IMR-90 (cell line): ENCODE data around the gene MYOM1. TPM values are rescaled to one million over a fixed set of nuclear protein-coding genes. Genes with fewer than 3 reads are reported as not detected.

ENCODE experiments used
- ATAC-seq: fragments of 200-7000 bp; cut with Tn5 transposase; 2 replicates; pipeline ENCODE4 v1.9.1; 2020; ENCODE audit warnings: low read depth, mild to moderate bottlenecking, moderate library complexity
- BruUV-seq: library from RNA; stranded (reverse); fragments of 400-500 nt; replicated peaks from 2 replicates; lab custom pipeline; 2021; lab: Mats Ljungman, UMichigan
- CTCF ChIA-PET: fragments of 300-600 bp; formaldehyde crosslinking; extraction: SDS; loops from one replicate; lab custom pipeline; 2021; ENCODE audit warnings: antibody characterized with exemption; lab: Yijun Ruan, JAX
- POLR2A ChIA-PET: fragments of 300-600 bp; sonication (Branson Sonifier 250); formaldehyde crosslinking; loops from one replicate; lab custom pipeline; 2022; ENCODE audit warnings: antibody characterized with exemption; ENCODE audit not compliant: unreplicated experiment; lab: Charles Lee
- DNase-seq: peaks from one replicate; pipeline ENCODE4 v3.0.0; 2013
- H2AFZ ChIP-seq: replicated peaks from 2 replicates; pipeline ENCODE3; 2013; ENCODE audit warnings: low read length, mild to moderate bottlenecking; ENCODE audit not compliant: poor library complexity
- H2AK5ac ChIP-seq: 2 replicates; pipeline ENCODE4 v1.6.1; 2013; ENCODE audit warnings: low read depth, low read length, inconsistent platforms
- H2AK9ac ChIP-seq: replicated peaks from 2 replicates; pipeline ENCODE3; 2013; ENCODE audit warnings: mild to moderate bottlenecking, low read depth, low read length, moderate library complexity; ENCODE audit not compliant: poor library complexity
- H2BK120ac ChIP-seq: 2 replicates; pipeline ENCODE4 v1.6.1; 2013; ENCODE audit warnings: low read depth, low read length, inconsistent platforms
- H2BK15ac ChIP-seq: 3 replicates; pipeline ENCODE4 v1.6.1; 2013; ENCODE audit warnings: low read depth, low read length, inconsistent platforms
- H2BK20ac ChIP-seq: 2 replicates; pipeline ENCODE4 v1.6.1; 2013; ENCODE audit warnings: low read depth, mild to moderate bottlenecking, inconsistent platforms, low read length, moderate library complexity
- H2BK5ac ChIP-seq: 2 replicates; pipeline ENCODE4 v1.6.1; 2013; ENCODE audit warnings: mild to moderate bottlenecking, low read depth, low read length, inconsistent platforms; ENCODE audit not compliant: poor library complexity, severe bottlenecking
- H3K14ac ChIP-seq: replicated peaks from 2 replicates; pipeline ENCODE4 v1.6.1; 2013; ENCODE audit warnings: low read depth, low read length, inconsistent platforms
- H3K18ac ChIP-seq: 2 replicates; pipeline ENCODE4 v1.6.1; 2013; ENCODE audit warnings: low read depth, low read length, control low read depth
- H3K23ac ChIP-seq: 2 replicates; pipeline ENCODE4 v1.6.1; 2013; ENCODE audit warnings: low read depth, low read length, inconsistent platforms
- H3K27ac ChIP-seq: 2 replicates; pipeline ENCODE4 v1.5.1; 2013; ENCODE audit warnings: mild to moderate bottlenecking, control low read depth, low read length; ENCODE audit not compliant: insufficient read depth
- H3K27me3 ChIP-seq: 2 replicates; pipeline ENCODE4 v1.6.1; 2013; ENCODE audit warnings: low read length; ENCODE audit not compliant: control insufficient read depth, insufficient read depth
- H3K36me3 ChIP-seq: 2 replicates; pipeline ENCODE4 v1.6.1; 2013; ENCODE audit warnings: low read length, mixed read lengths; ENCODE audit not compliant: control insufficient read depth, insufficient read depth
- H3K4ac ChIP-seq: 2 replicates; pipeline ENCODE4 v1.6.1; 2013; ENCODE audit warnings: low read depth, low read length, inconsistent platforms
- H3K4me1 ChIP-seq: 2 replicates; pipeline ENCODE4 v1.6.1; 2013; ENCODE audit warnings: low read length, mixed read lengths; ENCODE audit not compliant: control insufficient read depth, insufficient read depth
- H3K4me2 ChIP-seq: 2 replicates; pipeline ENCODE4 v1.6.1; 2013; ENCODE audit warnings: low read depth, mild to moderate bottlenecking, control low read depth, low read length, moderate library complexity
- H3K4me3 ChIP-seq: 2 replicates; pipeline ENCODE4 v1.5.1; 2013; ENCODE audit warnings: low read depth, mild to moderate bottlenecking, control low read depth, low read length, moderate library complexity; ENCODE audit not compliant: insufficient read depth
- H3K56ac ChIP-seq: 2 replicates; pipeline ENCODE4 v1.6.1; 2013; ENCODE audit warnings: low read length, inconsistent platforms; ENCODE audit not compliant: insufficient read depth; ENCODE audit errors: extremely low read depth
- H3K79me1 ChIP-seq, 2 experiments: 2 replicates each; pipeline ENCODE4 v1.6.1; 2013; ENCODE audit warnings: low read length in 2 of 2, inconsistent platforms in 1 of 2, low read depth in 1 of 2
- H3K9ac ChIP-seq: 2 replicates; pipeline ENCODE4 v1.6.1; 2013; ENCODE audit warnings: low read depth, low read length, control low read depth
- H3K9me1 ChIP-seq: 2 replicates; pipeline ENCODE4 v1.6.1; 2013; ENCODE audit warnings: low read length, inconsistent platforms; ENCODE audit not compliant: insufficient read depth
- H3K9me3 ChIP-seq: 2 replicates; pipeline ENCODE4 v1.6.1; 2013; ENCODE audit warnings: low read length; ENCODE audit not compliant: control insufficient read depth, insufficient read depth
- H4K20me1 ChIP-seq: 2 replicates; pipeline ENCODE4 v1.6.1; 2013; ENCODE audit warnings: low read length, inconsistent platforms; ENCODE audit not compliant: insufficient read depth
- H4K5ac ChIP-seq: 2 replicates; pipeline ENCODE4 v1.6.1; 2013; ENCODE audit warnings: mild to moderate bottlenecking, low read depth, low read length, control low read depth
- H4K8ac ChIP-seq, 2 experiments: 2 replicates each; pipeline ENCODE4 v1.6.1; 2013; ENCODE audit warnings: low read depth in 2 of 2, low read length in 2 of 2, control low read depth in 1 of 2, inconsistent platforms in 1 of 2
- H4K91ac ChIP-seq: 2 replicates; pipeline ENCODE4 v1.6.1; 2013; ENCODE audit warnings: low read depth, low read length, inconsistent platforms; ENCODE audit not compliant: insufficient read depth
- BHLHE40 ChIP-seq: fragments of 150-350 bp; IDR thresholded peaks from 2 replicates; pipeline ENCODE4 v1.6.1; 2016; ENCODE audit warnings: mild to moderate bottlenecking, low read depth, low read length
- CEBPB ChIP-seq: IDR thresholded peaks from 2 replicates; pipeline ENCODE4 v1.6.1; 2012; ENCODE audit warnings: low read depth, low read length, improper control_type of control experiment
- CHD1 ChIP-seq: IDR thresholded peaks from 2 replicates; pipeline ENCODE4 v1.6.1; 2012; ENCODE audit warnings: low read depth, low read length, improper control_type of control experiment
- FOS ChIP-seq: fragments of 150-350 bp; IDR thresholded peaks from 2 replicates; pipeline ENCODE4 v1.6.1; 2016; ENCODE audit warnings: low read depth, low read length
- MAFK ChIP-seq: IDR thresholded peaks from 2 replicates; pipeline ENCODE4 v1.6.1; 2012; ENCODE audit warnings: low read depth, low read length, improper control_type of control experiment
- MAZ ChIP-seq: IDR thresholded peaks from 2 replicates; pipeline ENCODE4 v1.6.1; 2012; ENCODE audit warnings: low read depth, mild to moderate bottlenecking, low read length, improper control_type of control experiment, moderate library complexity, borderline replicate concordance
- MXI1 ChIP-seq: IDR thresholded peaks from 2 replicates; pipeline ENCODE4 v1.6.1; 2012; ENCODE audit warnings: low read depth, mild to moderate bottlenecking, low read length, moderate library complexity, borderline replicate concordance
- NFE2L2 ChIP-seq: fragments of 150-350 bp; IDR thresholded peaks from 2 replicates; pipeline ENCODE4 v1.6.1; 2016; ENCODE audit warnings: low read depth, mild to moderate bottlenecking, low read length
- POLR2A ChIP-seq: IDR thresholded peaks from 2 replicates; pipeline ENCODE4 v1.6.1; 2012; ENCODE audit warnings: mild to moderate bottlenecking, low read depth, low read length
- RAD21 ChIP-seq: IDR thresholded peaks from 2 replicates; pipeline ENCODE4 v1.6.1; 2012; ENCODE audit warnings: low read length, improper control_type of control experiment
- RCOR1 ChIP-seq: IDR thresholded peaks from 2 replicates; pipeline ENCODE4 v1.6.1; 2012; ENCODE audit warnings: mild to moderate bottlenecking, low read length, improper control_type of control experiment; ENCODE audit not compliant: insufficient replicate concordance
- RFX5 ChIP-seq: IDR thresholded peaks from 2 replicates; pipeline ENCODE4 v1.8.0; 2012; ENCODE audit warnings: low read depth, mild to moderate bottlenecking, low read length, moderate library complexity
- SMC3 ChIP-seq: fragments of 150-350 bp; IDR thresholded peaks from 2 replicates; pipeline ENCODE4 v1.6.1; 2016; ENCODE audit warnings: low read depth, mild to moderate bottlenecking, antibody characterized with exemption, low read length, moderate library complexity
- WGBS, 2 experiments: methylation state at CpG; one replicate each; pipeline versions ENCODE4 v1.1.5 to v1.1.7; 2013; ENCODE audit warnings: missing lambda C conversion rate in 2 of 2; ENCODE audit not compliant: insufficient read length in 1 of 2; ENCODE audit errors: extremely low coverage in 2 of 2; 5-methylcytosine and 5-hydroxymethylcytosine counted together
- dilution Hi-C: fragments of 300-500 bp; cut with HindIII; formaldehyde crosslinking; loops from one replicate; pipeline ENCODE4 v1.14.3; 2018; ENCODE audit warnings: low sequenced_read_pairs; ENCODE audit not compliant: unreplicated experiment
- in situ Hi-C: fragments of 300-500 bp; cut with MboI; formaldehyde crosslinking; loops from 3 replicates; pipeline ENCODE4 v1.14.3; 2019; ENCODE audit warnings: low sequenced_read_pairs, inconsistent platforms, mixed read lengths
- intact Hi-C: fragments of 100-400 bp; cut with micrococcal nuclease; formaldehyde crosslinking; loops from 2 replicates; pipeline ENCODE4 v1.10.0; 2022
- polyA plus RNA-seq, 3 experiments: library from polyadenylated mRNA; depleted of rRNA; stranded (reverse); fragments of >200 nt; gene quantifications; 2 replicates each; pipeline ENCODE4 v1.2.3, GENCODE V29; 2012; ENCODE audit warnings: low replicate concordance in 1 of 3
- total RNA-seq: library from RNA; depleted of rRNA; stranded (reverse); fragments of >200 nt; gene quantifications from 2 replicates; pipeline ENCODE4 v1.2.3, GENCODE V29; 2012
- TF ChIP-seq, protein P1 (sequence below): fragments of 150-350 bp; IDR thresholded peaks from 2 replicates; pipeline ENCODE4 v1.6.1; 2017; ENCODE audit warnings: mild to moderate bottlenecking, antibody characterized with exemption, low read length, low read depth
- TF ChIP-seq, protein P2 (sequence below): fragments of 150-350 bp; IDR thresholded peaks from 2 replicates; pipeline ENCODE4 v1.6.1; 2016; ENCODE audit warnings: low read depth, mild to moderate bottlenecking, low read length, moderate library complexity, borderline replicate concordance
- TF ChIP-seq, protein P3 (sequence below): conservative IDR thresholded peaks from 2 replicates; pipeline ENCODE4 v1.5.1; 2012; ENCODE audit warnings: mild to moderate bottlenecking, low read depth, low read length, improper control_type of control experiment

Gene MYOM1
- total and polyA plus RNA-seq, 2 of the 4 experiments (the other 2 are of a cell fraction), result under 0.01 to 0.10 TPM

DNA sequence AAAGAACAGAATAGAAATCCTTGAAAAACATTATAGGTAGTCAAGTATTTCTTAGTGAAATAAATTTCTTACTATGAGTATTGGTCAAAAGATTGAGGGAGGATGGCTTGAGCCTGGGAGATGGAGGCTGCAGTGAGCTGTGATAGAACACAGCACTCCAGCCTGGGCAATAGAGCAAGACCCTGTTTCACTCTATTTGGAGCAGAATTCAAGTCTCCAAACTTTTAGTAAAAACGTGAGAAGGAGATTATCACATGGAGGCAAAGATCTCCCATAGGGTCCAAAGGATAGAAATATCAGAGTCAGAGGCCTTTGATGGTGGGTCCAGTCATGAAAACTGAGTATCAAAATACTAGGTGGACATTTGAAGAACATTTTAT, 25.4 kb upstream of the MYOM1 start:
- CTCF ChIA-PET, result interaction anchor here (0.6 to 0.9 kb wide), 2 partner anchors 229 to 457 kb away, joined by 3 read pairs; no protein-coding TSS in a partner anchor

More for the DNA sequence above, 25.4 kb upstream of the MYOM1 start:
- H3K36me3 ChIP-seq, result peaks cover 3% of the 10 kb centered on the region
- H3K23ac ChIP-seq, result no peak overlapping the region
- H3K27ac ChIP-seq, result no peak overlapping the region
- no peak for TF ChIP-seq CEBPB
- no peak for TF ChIP-seq CHD1
- TF ChIP-seq, protein P1, sequence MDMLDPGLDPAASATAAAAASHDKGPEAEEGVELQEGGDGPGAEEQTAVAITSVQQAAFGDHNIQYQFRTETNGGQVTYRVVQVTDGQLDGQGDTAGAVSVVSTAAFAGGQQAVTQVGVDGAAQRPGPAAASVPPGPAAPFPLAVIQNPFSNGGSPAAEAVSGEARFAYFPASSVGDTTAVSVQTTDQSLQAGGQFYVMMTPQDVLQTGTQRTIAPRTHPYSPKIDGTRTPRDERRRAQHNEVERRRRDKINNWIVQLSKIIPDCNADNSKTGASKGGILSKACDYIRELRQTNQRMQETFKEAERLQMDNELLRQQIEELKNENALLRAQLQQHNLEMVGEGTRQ, result no peak
- TF ChIP-seq, protein P2, sequence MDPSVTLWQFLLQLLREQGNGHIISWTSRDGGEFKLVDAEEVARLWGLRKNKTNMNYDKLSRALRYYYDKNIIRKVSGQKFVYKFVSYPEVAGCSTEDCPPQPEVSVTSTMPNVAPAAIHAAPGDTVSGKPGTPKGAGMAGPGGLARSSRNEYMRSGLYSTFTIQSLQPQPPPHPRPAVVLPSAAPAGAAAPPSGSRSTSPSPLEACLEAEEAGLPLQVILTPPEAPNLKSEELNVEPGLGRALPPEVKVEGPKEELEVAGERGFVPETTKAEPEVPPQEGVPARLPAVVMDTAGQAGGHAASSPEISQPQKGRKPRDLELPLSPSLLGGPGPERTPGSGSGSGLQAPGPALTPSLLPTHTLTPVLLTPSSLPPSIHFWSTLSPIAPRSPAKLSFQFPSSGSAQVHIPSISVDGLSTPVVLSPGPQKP, result no peak
- no peak for TF ChIP-seq RAD21
- TF ChIP-seq FOS, result no peak
- no peak for TF ChIP-seq BHLHE40
- TF ChIP-seq, protein P3, sequence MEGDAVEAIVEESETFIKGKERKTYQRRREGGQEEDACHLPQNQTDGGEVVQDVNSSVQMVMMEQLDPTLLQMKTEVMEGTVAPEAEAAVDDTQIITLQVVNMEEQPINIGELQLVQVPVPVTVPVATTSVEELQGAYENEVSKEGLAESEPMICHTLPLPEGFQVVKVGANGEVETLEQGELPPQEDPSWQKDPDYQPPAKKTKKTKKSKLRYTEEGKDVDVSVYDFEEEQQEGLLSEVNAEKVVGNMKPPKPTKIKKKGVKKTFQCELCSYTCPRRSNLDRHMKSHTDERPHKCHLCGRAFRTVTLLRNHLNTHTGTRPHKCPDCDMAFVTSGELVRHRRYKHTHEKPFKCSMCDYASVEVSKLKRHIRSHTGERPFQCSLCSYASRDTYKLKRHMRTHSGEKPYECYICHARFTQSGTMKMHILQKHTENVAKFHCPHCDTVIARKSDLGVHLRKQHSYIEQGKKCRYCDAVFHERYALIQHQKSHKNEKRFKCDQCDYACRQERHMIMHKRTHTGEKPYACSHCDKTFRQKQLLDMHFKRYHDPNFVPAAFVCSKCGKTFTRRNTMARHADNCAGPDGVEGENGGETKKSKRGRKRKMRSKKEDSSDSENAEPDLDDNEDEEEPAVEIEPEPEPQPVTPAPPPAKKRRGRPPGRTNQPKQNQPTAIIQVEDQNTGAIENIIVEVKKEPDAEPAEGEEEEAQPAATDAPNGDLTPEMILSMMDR, result no peak
- no peak for TF ChIP-seq POLR2A
- no peak for TF ChIP-seq NFE2L2
- TF ChIP-seq MAZ, result no peak
- no peak for TF ChIP-seq RCOR1
- TF ChIP-seq RFX5, result no peak
- no peak for TF ChIP-seq MXI1
- TF ChIP-seq SMC3, result no peak
- TF ChIP-seq MAFK, result no peak
- no peak overlapping the region for H2AFZ ChIP-seq
- H3K4me2 ChIP-seq, result no peak overlapping the region
- intact Hi-C loops, result loop anchor here (5.0 to 10.0 kb wide), 2 partner anchors 258 to 440 kb away; no protein-coding TSS in a partner anchor
- no peak overlapping the region for H4K91ac ChIP-seq
- no peak overlapping the region for H2BK120ac ChIP-seq
- no peak overlapping the region for H3K56ac ChIP-seq
- no TSS peak for BruUV-seq
- no peak overlapping the region for H3K9ac ChIP-seq
- H4K5ac ChIP-seq, result no peak overlapping the region
- WGBS, 2 experiments, result no CpG with 5 or more reads among the region's 1 CpG
- H3K18ac ChIP-seq, result no peak overlapping the region
- peaks cover 4% of the 10 kb centered on the region; the same call in 1 of the 2 replicates for H3K9me3 ChIP-seq
- H3K14ac ChIP-seq, result no peak overlapping the region
- POLR2A ChIA-PET, result no interaction called here
- H3K27me3 ChIP-seq, result no peaks in the 10 kb centered on the region
- peaks cover 7 to 11% of the 10 kb centered on the region in 2 experiments; a peak in 2 of 4 replicates for H3K79me1 ChIP-seq
- in situ Hi-C loops, result loop anchor here (5.0 kb wide), 1 partner anchor 308 kb away; no protein-coding TSS in a partner anchor
- H3K4me1 ChIP-seq, result peaks cover 3% of the 10 kb centered on the region; the same call in 1 of the 2 replicates
- no peak overlapping the region for H2BK20ac ChIP-seq
- no peak overlapping the region for H2AK9ac ChIP-seq
- dilution Hi-C loops, result no loop called here
- no peak overlapping the region for H4K8ac ChIP-seq
- no peaks in the 10 kb centered on the region for H3K9me1 ChIP-seq
- no peak overlapping the region for H3K4ac ChIP-seq
- no peak overlapping the region for H3K4me3 ChIP-seq
- no peak overlapping the region for H2BK15ac ChIP-seq
- ATAC-seq (no peak), DNase-seq (no peak)
- H2BK5ac ChIP-seq, result no peak overlapping the region
- H4K20me1 ChIP-seq, result peaks cover under 1% of the 10 kb centered on the region; the same call in 1 of the 2 replicates
- no peak overlapping the region for H2AK5ac ChIP-seq
